Measurements from ENCODE around the gene SRP54. TPM values are rescaled to one million over a fixed set of nuclear protein-coding genes. Genes with fewer than 3 reads are reported as not detected.

Gene SRP54
- total and polyA plus RNA-seq, 2 of the 13 experiments (the other 11 are each of a cell fraction or from before 2014, with no cell fraction given), result 42.2 to 207 TPM

DNA sequence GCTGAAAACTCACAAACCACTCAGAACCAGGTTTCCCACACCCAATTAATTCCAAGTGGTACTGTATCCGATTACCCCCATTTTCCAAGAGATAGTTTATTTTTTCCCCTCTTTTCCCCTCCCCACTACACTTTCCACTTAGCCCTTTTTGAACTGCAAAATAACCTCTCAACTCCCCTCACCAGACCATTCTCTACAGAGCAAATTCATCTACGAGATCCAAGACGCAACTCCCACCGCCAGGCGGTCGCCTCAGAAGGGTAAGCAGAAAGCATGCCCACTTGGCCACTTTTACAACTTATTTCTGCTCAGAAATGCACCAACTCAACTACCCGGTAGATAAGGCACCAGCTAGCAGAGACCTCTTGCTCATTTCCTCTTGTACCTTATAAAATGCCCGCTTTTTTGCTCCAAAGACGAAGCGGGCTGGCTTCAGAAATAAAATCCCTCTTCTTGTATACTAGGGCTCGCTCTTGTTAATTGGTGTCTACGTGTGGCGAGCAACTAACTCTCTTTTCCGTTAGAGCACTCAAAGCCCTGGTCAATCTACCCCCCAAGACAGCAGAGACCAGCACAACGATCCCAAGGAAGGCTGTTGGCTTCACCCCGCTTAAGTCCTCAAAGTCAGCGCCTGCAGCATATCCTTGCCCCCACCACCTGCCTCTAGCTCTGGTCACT is 910 bp upstream of the SRP54 start (continued):
- TF ChIP-seq AFF4 (CRISPR knock-in tag; IDR thresholded peaks at IDR 0.05) (no peak), HBP1 (CRISPR knock-in tag; IDR thresholded peaks at IDR 0.05; ENCODE audit: low read depth) (no peak), HCFC1 (IDR thresholded peaks at IDR 0.05; ENCODE audit: low read depth, low read length) (no peak), ZNF790 (CRISPR knock-in tag; IDR thresholded peaks at IDR 0.05; ENCODE audit: borderline replicate concordance) (peak; percentile 95; the same call in 1 of the 2 replicates), ZNF251 (CRISPR knock-in tag; IDR thresholded peaks at IDR 0.05) (peak; percentile 98; the same call in 1 of the 2 replicates), ZNF383 (CRISPR knock-in tag; IDR thresholded peaks at IDR 0.05; ENCODE audit: borderline replicate concordance) (peak; percentile 99), PREB (CRISPR knock-in tag; IDR thresholded peaks at IDR 0.05) (no peak), NR2C2 (CRISPR knock-in tag; IDR thresholded peaks at IDR 0.05; ENCODE audit: borderline replicate concordance) (no peak), SOX13 (IDR thresholded peaks at IDR 0.05) (no peak), SOX13 (CRISPR knock-in tag; conservative IDR thresholded peaks at IDR 0.05 in 1 of 2, IDR thresholded peaks at IDR 0.05 in 1 of 2) (peak in 1 of 2 experiments; percentile 91; a peak in 1 of 4 replicates), NAIF1 (CRISPR knock-in tag; IDR thresholded peaks at IDR 0.05; ENCODE audit: borderline replicate concordance) (no peak), THAP11 (CRISPR knock-in tag; IDR thresholded peaks at IDR 0.05) (no peak), HNRNPK (IDR thresholded peaks at IDR 0.05; ENCODE audit: low read depth, low read length, poor library complexity, severe bottlenecking) (peak; percentile 98), ZNF121 (CRISPR knock-in tag; IDR thresholded peaks at IDR 0.05) (0 out of 2 replicates have a peak, but pooled peaks have one; percentile 10), NONO (IDR thresholded peaks at IDR 0.05) (no peak), NONO (CRISPR knock-in tag; conservative IDR thresholded peaks at IDR 0.05) (no peak), ZBTB49 (CRISPR knock-in tag; IDR thresholded peaks at IDR 0.05; ENCODE audit: borderline replicate concordance) (peak; percentile 83; the same call in 1 of the 2 replicates), RFX3 (CRISPR knock-in tag; IDR thresholded peaks at IDR 0.05) (no peak)
- TF ChIP-seq, protein P1, sequence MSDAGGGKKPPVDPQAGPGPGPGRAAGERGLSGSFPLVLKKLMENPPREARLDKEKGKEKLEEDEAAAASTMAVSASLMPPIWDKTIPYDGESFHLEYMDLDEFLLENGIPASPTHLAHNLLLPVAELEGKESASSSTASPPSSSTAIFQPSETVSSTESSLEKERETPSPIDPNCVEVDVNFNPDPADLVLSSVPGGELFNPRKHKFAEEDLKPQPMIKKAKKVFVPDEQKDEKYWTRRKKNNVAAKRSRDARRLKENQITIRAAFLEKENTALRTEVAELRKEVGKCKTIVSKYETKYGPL (CRISPR knock-in tag; IDR thresholded peaks at IDR 0.05), result no peak
